C4-2B (cell line): ENCODE results near the gene ATP1A1.

ENCODE experiments used
- ZFX ChIP-seq: fragments of 450-650 bp; IDR thresholded peaks from 2 replicates; pipeline ENCODE4 v1.6.1; 2017
- TF ChIP-seq, protein P1 (sequence below): fragments of 450-650 bp; conservative IDR thresholded peaks from 2 replicates; pipeline ENCODE4 v1.5.1; 2017; ENCODE audit warnings: mild to moderate bottlenecking

DNA sequence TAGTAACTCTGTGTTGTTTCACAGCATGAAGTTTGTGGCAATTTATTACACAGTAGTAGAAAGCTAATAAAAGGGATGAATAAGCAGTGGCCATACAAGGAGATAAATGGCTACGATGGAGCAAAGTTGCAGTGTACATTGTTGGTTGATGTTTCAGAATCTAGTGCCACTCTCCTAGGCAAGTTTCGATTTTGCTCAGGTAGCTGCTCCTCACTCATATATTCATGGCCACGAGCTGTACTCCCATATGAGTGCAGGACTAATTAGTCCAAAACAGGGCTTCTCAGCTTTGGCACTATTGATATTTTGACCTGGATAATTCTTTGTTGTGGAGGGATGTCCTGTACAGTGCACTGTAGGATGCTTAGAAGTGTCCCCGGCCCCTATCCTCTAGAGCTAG is 30.0 kb upstream of the ATP1A1 start:
- TF ChIP-seq, protein P1, sequence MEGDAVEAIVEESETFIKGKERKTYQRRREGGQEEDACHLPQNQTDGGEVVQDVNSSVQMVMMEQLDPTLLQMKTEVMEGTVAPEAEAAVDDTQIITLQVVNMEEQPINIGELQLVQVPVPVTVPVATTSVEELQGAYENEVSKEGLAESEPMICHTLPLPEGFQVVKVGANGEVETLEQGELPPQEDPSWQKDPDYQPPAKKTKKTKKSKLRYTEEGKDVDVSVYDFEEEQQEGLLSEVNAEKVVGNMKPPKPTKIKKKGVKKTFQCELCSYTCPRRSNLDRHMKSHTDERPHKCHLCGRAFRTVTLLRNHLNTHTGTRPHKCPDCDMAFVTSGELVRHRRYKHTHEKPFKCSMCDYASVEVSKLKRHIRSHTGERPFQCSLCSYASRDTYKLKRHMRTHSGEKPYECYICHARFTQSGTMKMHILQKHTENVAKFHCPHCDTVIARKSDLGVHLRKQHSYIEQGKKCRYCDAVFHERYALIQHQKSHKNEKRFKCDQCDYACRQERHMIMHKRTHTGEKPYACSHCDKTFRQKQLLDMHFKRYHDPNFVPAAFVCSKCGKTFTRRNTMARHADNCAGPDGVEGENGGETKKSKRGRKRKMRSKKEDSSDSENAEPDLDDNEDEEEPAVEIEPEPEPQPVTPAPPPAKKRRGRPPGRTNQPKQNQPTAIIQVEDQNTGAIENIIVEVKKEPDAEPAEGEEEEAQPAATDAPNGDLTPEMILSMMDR = no peak
- TF ChIP-seq ZFX = no peak
